B cell (primary cell): ENCODE measurements around the gene C2CD4A. TPM values are rescaled to one million over a fixed set of nuclear protein-coding genes. Genes with fewer than 3 reads are reported as not detected.

Experiments
- polyA plus RNA-seq: library from polyadenylated mRNA; depleted of rRNA; stranded (reverse); fragments of >200 nt; gene quantifications from 2 replicates; pipeline ENCODE4 v1.2.3, GENCODE V29; 2012
- total RNA-seq, 2 donors: library from RNA; stranded (reverse); fragments of 120-200 nt in 1 of 2; gene quantifications; 1 replicate in 1 of 2; 2 replicates in 1 of 2; pipeline versions ENCODE4 v1.2.3 to v1.2.4, GENCODE V29; 2013 to 2022

The C2CD4A gene
- total and polyA plus RNA-seq, 2 donors (not counting 1 experiment from before 2014, with no cell fraction given) = not detected

Other genes with a start within 250 kb of the C2CD4A start
- gene VPS13C, start 6.5 kb upstream of the C2CD4A start, total RNA-seq = 236 and 258 TPM in 2 replicates
- gene VPS13C, start 6.5 kb upstream of the C2CD4A start, polyA plus RNA-seq = 40.0 and 46.3 TPM in 2 replicates
- gene C2CD4B, start 98.3 kb downstream of the C2CD4A start, total RNA-seq = not detected in 2 replicates
- gene C2CD4B, start 98.3 kb downstream of the C2CD4A start, polyA plus RNA-seq = not detected in 2 replicates